HG03575 (cell line): ENCODE measurements around the gene PNPLA1.

Experiments
- ATAC-seq: cut with Tn5 transposase; IDR thresholded peaks from one replicate; pipeline ENCODE4 v1.9.1; 2021; ENCODE audit not compliant: unreplicated experiment, insufficient number of reproducible peaks, low FRiP score; ENCODE audit errors: extremely low read depth

PNPLA1 gene

GRCh38 chr6:36244641-36245280 is 25.1 kb upstream of the PNPLA1 start:
- no peak for ATAC-seq

GRCh38 chr6:36245572-36246061 is 24.2 kb upstream of the PNPLA1 start:
- no peak for ATAC-seq

- no peak for ATAC-seq
These were observed 23.2 kb upstream of the PNPLA1 start for GRCh38 chr6:36246506-36247268.

- ATAC-seq = no peak
These were observed 22.2 kb upstream of the PNPLA1 start for GRCh38 chr6:36247693-36248092.

GRCh38 chr6:36248980-36249379 is 20.9 kb upstream of the PNPLA1 start:
- no peak for ATAC-seq

- ATAC-seq = no peak
These were observed 20.3 kb upstream of the PNPLA1 start for GRCh38 chr6:36249536-36249935.

- no peak for ATAC-seq
These were observed 17.9 kb upstream of the PNPLA1 start for GRCh38 chr6:36252005-36252404.

- no peak for ATAC-seq
These were observed 6.4 kb upstream of the PNPLA1 start for GRCh38 chr6:36263390-36264000.

GRCh38 chr6:36265744-36266143 is 4.1 kb upstream of the PNPLA1 start:
- no peak for ATAC-seq

- ATAC-seq = no peak
These were observed 2.8 kb upstream of the PNPLA1 start for GRCh38 chr6:36266913-36267644.

GRCh38 chr6:36267731-36268477 is 2.0 kb upstream of the PNPLA1 start:
- ATAC-seq = no peak

- no peak for ATAC-seq
These were observed 1.2 kb upstream of the PNPLA1 start for GRCh38 chr6:36268478-36269275.

GRCh38 chr6:36272234-36272633 is 2.4 kb downstream of the PNPLA1 start:
- no peak for ATAC-seq

GRCh38 chr6:36273067-36273466 is 3.2 kb downstream of the PNPLA1 start:
- ATAC-seq = no peak

GRCh38 chr6:36273802-36274514 is 4.1 kb downstream of the PNPLA1 start:
- no peak for ATAC-seq

- ATAC-seq = no peak
These were observed 7.0 kb downstream of the PNPLA1 start for GRCh38 chr6:36276581-36277536.
